ENCODE measurements around the gene ZNHIT2.

DNA sequence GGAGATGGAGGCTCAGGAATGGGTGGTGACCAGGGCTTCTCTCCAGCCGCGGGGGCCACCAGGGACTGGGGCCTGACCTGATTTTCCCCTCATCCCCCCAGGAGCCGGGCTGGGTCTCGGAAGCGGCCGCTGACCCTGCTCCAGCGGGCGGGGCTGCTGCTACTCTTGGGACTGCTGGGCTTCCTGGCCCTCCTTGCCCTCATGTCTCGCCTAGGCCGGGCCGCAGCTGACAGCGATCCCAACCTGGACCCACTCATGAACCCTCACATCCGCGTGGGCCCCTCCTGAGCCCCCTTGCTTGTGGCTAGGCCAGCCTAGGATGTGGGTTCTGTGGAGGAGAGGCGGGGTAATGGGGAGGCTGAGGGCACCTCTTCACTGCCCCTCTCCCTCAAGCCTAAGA, 29.7 kb downstream of the ZNHIT2 start:
- TF ChIP-seq CTCF (IDR thresholded peaks at IDR 0.05) (no peak), POLR2A (IDR thresholded peaks at IDR 0.05) (no peak)
